ENCODE data around the gene CACNA2D1.

- no peak for TF ChIP-seq CTCF (IDR thresholded peaks at IDR 0.05)
- no peak for TF ChIP-seq REST (IDR thresholded peaks at IDR 0.05; ENCODE audit: insufficient read depth in 1 of 2, low read depth in 2 of 2, low read length in 1 of 2)
- no peak for TF ChIP-seq POLR2AphosphoS5 (IDR thresholded peaks at IDR 0.05; ENCODE audit: low read depth, low read length)
Observed at GRCh38 chr7:82141427-82141826, 302.1 kb downstream of the CACNA2D1 start.
